H1 (cell line): ENCODE results near the gene PYGB.
A peak's percentile ranks its signal among the peaks of the same experiment; 100 is the strongest.

Experiments
- CBX5 ChIP-seq: fragments of 300-800, 300-1000 bp; sonication (generic); IDR thresholded peaks from 2 replicates; pipeline ENCODE4 v1.7.1; 2016; ENCODE audit warnings: antibody characterized with exemption, low read length, low read depth
- CTCF ChIP-seq, 3 experiments: IDR thresholded peaks; 1 replicate in 2 of 3; 2 replicates in 1 of 3; pipeline versions ENCODE4 v1.5.1 to v1.6.1; 2011; ENCODE audit warnings: low read length in 3 of 3, mild to moderate bottlenecking in 3 of 3, inconsistent platforms in 2 of 3, low read depth in 1 of 3, moderate library complexity in 1 of 3; ENCODE audit not compliant: insufficient read depth in 1 of 3; ENCODE audit errors: control extremely low read depth in 1 of 3
- JUN ChIP-seq: IDR thresholded peaks from 2 replicates; pipeline ENCODE4 v1.6.1; 2011; ENCODE audit warnings: low read depth, mild to moderate bottlenecking, improper control_type of control experiment, low read length
- KDM5A ChIP-seq: fragments of 200-600 bp; IDR thresholded peaks from 2 replicates; pipeline ENCODE4 v1.7.1; 2012; ENCODE audit warnings: mild to moderate bottlenecking, low read length, inconsistent platforms, mixed read lengths
- MAX ChIP-seq: IDR thresholded peaks from 2 replicates; pipeline ENCODE4 v1.6.1; 2012; ENCODE audit warnings: inconsistent platforms
- POLR2A ChIP-seq, 2 experiments: IDR thresholded peaks; 1 replicate in 1 of 2; 2 replicates in 1 of 2; pipeline ENCODE4 v1.6.1; 2011; ENCODE audit warnings: low read depth in 2 of 2, low read length in 2 of 2, mild to moderate bottlenecking in 2 of 2; ENCODE audit errors: control extremely low read depth in 1 of 2
- RFX5 ChIP-seq: IDR thresholded peaks from 2 replicates; pipeline ENCODE4 v1.6.1; 2011; ENCODE audit warnings: low read depth, low read length, improper control_type of control experiment, borderline replicate concordance
- SP1 ChIP-seq: IDR thresholded peaks from 2 replicates; pipeline ENCODE4 v1.6.1; 2011; ENCODE audit warnings: low read depth, low read length
- SP4 ChIP-seq: IDR thresholded peaks from 2 replicates; pipeline ENCODE4 v1.6.1; 2012; ENCODE audit warnings: low read length, inconsistent platforms
- SRF ChIP-seq: IDR thresholded peaks from 2 replicates; pipeline ENCODE4 v1.6.1; 2011; ENCODE audit warnings: mild to moderate bottlenecking, low read depth, low read length, moderate library complexity

- peak in 1 of 3 experiments; percentile 7; a peak in 1 of 4 replicates for TF ChIP-seq CTCF (IDR thresholded peaks at IDR 0.05; ENCODE audit: control extremely low read depth in 1 of 3, insufficient read depth in 1 of 3, low read depth in 1 of 3, low read length in 3 of 3)
- TF ChIP-seq POLR2A (IDR thresholded peaks at IDR 0.05; ENCODE audit: control extremely low read depth in 1 of 2, low read depth in 2 of 2, low read length in 2 of 2) = no peak
- TF ChIP-seq RFX5 = no peak
- TF ChIP-seq SRF = no peak
- no peak for TF ChIP-seq CBX5
- no peak for TF ChIP-seq JUN
- TF ChIP-seq SP4 = no peak
- TF ChIP-seq KDM5A = no peak
- no peak for TF ChIP-seq SP1
- no peak for TF ChIP-seq MAX
Observed at GRCh38 chr20:25223179-25223661, 24.7 kb upstream of the PYGB start.
